Measurements from ENCODE around the gene FOXL1.

FOXL1 gene

DNA sequence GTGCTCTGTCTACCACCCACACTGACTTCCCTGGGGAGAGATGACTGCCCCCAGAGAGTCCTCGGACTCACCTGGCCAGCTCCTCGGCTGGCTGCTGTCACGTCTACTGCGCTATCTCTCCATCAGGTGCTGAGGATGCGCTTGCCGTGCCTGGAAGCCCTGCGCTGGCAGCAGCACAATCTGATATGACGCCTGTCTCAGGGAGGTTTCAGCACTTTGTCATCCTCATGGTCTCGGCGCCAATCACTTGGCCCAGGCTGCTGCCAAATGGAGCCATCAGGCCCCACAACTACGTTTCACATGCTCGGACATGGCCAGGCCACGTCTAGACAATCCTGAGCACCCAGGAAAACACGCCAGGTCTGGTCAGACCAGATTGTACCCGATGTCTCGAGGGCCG lies 46.7 kb downstream of the FOXL1 start:
- TF ChIP-seq, protein P1, sequence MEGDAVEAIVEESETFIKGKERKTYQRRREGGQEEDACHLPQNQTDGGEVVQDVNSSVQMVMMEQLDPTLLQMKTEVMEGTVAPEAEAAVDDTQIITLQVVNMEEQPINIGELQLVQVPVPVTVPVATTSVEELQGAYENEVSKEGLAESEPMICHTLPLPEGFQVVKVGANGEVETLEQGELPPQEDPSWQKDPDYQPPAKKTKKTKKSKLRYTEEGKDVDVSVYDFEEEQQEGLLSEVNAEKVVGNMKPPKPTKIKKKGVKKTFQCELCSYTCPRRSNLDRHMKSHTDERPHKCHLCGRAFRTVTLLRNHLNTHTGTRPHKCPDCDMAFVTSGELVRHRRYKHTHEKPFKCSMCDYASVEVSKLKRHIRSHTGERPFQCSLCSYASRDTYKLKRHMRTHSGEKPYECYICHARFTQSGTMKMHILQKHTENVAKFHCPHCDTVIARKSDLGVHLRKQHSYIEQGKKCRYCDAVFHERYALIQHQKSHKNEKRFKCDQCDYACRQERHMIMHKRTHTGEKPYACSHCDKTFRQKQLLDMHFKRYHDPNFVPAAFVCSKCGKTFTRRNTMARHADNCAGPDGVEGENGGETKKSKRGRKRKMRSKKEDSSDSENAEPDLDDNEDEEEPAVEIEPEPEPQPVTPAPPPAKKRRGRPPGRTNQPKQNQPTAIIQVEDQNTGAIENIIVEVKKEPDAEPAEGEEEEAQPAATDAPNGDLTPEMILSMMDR (IDR thresholded peaks at IDR 0.05; ENCODE audit: low read depth, low read length, missing control alignments) = no peak
- H3K4me3 ChIP-seq (ENCODE audit: low read depth, low read length) = no peak overlapping the region
- no peak for DNase-seq (ENCODE audit: low read depth)
- in situ Hi-C loops (cut with HindIII; ENCODE audit: low sequenced_read_pairs) = no loop called here

DNA sequence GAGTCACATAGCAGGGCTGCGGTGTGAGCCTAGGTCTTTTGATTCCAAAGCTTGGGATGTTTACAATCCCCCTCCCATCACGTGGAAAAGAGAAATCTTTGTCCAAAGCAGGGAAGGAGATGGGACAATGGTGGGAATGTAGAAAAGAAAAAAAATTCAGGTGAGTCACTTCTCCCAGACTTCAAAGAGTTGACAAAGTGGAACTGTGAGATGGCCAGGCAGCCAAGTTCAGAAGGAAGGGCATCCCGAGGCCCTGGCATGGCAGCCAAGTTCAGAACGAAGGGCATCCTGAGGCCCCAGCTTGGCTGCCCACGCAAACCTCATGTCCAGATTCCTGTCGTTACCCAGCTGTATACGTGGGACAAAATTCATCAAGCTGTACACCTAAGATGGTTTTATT lies 47.5 kb downstream of the FOXL1 start:
- no peak for DNase-seq (ENCODE audit: low read depth)
- TF ChIP-seq, protein P1 (IDR thresholded peaks at IDR 0.05; ENCODE audit: low read depth, low read length, missing control alignments) = no peak
- in situ Hi-C loops (cut with HindIII; ENCODE audit: low sequenced_read_pairs) = no loop called here
- H3K4me3 ChIP-seq (ENCODE audit: low read depth, low read length) = no peak overlapping the region

DNA sequence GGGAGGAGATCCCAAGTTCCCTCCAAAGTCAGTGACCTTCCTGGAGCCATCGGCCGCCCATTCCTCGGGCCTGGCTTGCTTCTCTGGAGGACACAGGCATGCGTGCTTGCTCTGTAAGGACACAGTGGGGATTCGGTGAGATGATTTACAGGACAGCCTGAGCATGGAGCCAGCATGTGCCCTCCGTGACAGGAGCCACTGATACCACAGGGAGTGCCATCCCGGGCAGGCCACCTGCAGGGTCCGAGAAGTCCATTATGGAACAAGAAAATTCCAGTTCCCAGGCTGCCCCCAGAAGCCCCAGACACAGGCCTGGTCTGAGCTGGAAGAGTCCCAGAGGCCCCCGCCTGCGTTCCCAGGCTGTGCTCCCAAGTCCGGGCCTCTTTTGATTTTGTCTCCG lies 47.9 kb downstream of the FOXL1 start:
- DNase-seq (ENCODE audit: low read depth) = no peak
- H3K4me3 ChIP-seq (ENCODE audit: low read depth, low read length) = no peak overlapping the region
- in situ Hi-C loops (cut with HindIII; ENCODE audit: low sequenced_read_pairs) = no loop called here
- TF ChIP-seq, protein P1 (IDR thresholded peaks at IDR 0.05; ENCODE audit: low read depth, low read length, missing control alignments) = no peak

DNA sequence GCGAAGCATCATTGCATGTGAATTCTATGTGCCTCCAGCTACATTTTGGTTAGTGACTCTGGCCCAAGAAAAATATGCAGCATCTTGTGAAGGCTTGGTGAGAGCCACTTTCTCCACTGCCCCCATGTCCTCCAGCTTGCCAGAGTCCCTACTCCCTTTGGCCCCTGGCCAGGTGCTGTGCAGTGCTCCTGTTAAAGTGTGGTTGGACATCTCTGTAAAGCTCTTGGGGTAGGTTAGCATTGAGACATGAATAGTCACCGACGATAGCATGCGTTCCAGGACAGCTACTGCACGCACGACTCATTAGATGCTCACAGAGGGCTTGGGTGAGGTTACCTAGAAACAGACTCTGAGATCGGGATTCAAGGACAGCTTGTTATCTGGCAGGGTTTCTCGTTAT lies 48.6 kb downstream of the FOXL1 start:
- in situ Hi-C loops (cut with HindIII; ENCODE audit: low sequenced_read_pairs) = no loop called here
- no peak for DNase-seq (ENCODE audit: low read depth)
- no peak overlapping the region for H3K4me3 ChIP-seq (ENCODE audit: low read depth, low read length)
- TF ChIP-seq, protein P1 (IDR thresholded peaks at IDR 0.05; ENCODE audit: low read depth, low read length, missing control alignments) = no peak

DNA sequence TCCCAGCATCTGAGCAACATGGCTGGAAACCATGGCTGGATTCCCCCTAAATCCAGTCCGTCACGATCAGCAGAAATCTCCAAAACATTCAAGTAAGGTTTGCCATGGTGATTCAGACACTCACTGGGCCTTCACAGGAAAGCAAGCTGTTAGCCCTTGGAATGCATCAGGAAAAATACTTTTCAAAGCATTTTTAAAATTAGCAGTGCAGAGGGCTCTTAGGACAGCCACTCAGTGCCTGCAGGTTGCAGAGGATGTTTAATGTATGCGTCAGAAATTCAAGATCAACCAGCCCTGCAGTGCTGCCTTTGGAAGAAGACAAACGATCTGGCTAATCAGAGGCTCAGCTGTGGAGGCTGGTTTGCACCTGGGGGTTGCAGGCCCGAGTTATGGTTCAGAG lies 50.3 kb downstream of the FOXL1 start:
- DNase-seq (ENCODE audit: low read depth) = no peak
- in situ Hi-C loops (cut with HindIII; ENCODE audit: low sequenced_read_pairs) = no loop called here
- TF ChIP-seq, protein P1 (IDR thresholded peaks at IDR 0.05; ENCODE audit: low read depth, low read length, missing control alignments) = no peak
- H3K4me3 ChIP-seq (ENCODE audit: low read depth, low read length) = no peak overlapping the region

DNA sequence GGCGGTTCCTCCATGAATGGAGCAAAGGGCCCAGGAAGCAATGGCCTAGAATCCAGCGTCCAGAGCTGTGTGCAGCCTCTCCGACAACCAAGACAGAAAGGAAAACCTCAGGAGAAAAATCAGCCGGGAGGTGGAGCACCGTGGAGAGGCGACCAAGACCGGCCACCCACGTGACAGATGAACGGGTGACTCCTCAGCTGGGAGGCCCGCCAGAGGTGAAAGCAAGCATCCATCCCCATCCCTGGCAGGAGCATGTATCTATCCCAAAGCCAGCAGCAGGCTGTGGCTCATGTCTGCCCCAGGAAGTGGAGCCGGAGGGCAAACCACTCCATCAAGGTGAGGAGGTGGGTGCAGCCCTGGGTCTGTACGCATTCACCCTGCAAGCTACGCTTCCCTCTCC lies 52.1 kb downstream of the FOXL1 start:
- in situ Hi-C loops (cut with HindIII; ENCODE audit: low sequenced_read_pairs) = no loop called here
- no peak overlapping the region for H3K4me3 ChIP-seq (ENCODE audit: low read depth, low read length)
- DNase-seq (ENCODE audit: low read depth) = no peak
- TF ChIP-seq, protein P1 (IDR thresholded peaks at IDR 0.05; ENCODE audit: low read depth, low read length, missing control alignments) = no peak

DNA sequence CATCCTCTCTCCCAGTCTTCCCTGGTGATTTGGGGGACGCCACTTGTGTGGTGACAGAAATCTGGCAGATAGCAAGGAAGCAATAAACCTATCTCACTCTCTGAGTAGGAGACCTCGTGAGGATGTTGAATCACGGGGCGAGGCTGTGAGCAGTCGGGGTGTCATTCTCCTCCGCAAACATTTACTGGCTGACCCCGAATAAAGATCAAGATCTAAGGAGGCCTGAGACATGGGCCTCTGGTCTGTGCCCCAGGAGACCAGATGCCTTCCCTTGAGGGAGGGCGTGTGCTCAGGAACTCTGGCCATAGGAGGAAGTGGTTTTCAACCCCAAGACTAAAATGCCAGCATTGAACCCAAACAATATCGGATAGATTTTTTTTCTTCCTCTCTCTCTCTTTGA lies 53.1 kb downstream of the FOXL1 start:
- no peak overlapping the region for H3K4me3 ChIP-seq (ENCODE audit: low read depth, low read length)
- in situ Hi-C loops (cut with HindIII; ENCODE audit: low sequenced_read_pairs) = no loop called here

More for the DNA sequence above, 53.1 kb downstream of the FOXL1 start:
- TF ChIP-seq, protein P1 (IDR thresholded peaks at IDR 0.05; ENCODE audit: low read depth, low read length, missing control alignments) = no peak
- no peak for DNase-seq (ENCODE audit: low read depth)

Data from astrocyte of the cerebellum (primary cell).